CD4-positive, alpha-beta T cell (primary cell): ENCODE results near the gene SKIC8. TPM values are rescaled to one million over a fixed set of nuclear protein-coding genes. Genes with fewer than 3 reads are reported as not detected.

ENCODE experiments used
- ATAC-seq: fragments of 200-7000 bp; cut with Tn5 transposase; one replicate; pipeline ENCODE4 v1.10.0; 2022; ENCODE audit warnings: mild to moderate bottlenecking; ENCODE audit not compliant: poor library complexity
- CTCF ChIA-PET: fragments of 350-600 bp; sonication (Branson Sonifier 250); formaldehyde crosslinking; loops from one replicate; lab custom pipeline; 2021; ENCODE audit warnings: antibody characterized with exemption, inconsistent platforms; lab: Charles Lee
- POLR2A ChIA-PET: fragments of 350-600 bp; sonication (Branson Sonifier 250); formaldehyde crosslinking; loops from one replicate; lab custom pipeline; 2021; ENCODE audit warnings: antibody characterized with exemption, inconsistent platforms; lab: Charles Lee
- DNase-seq, 14 experiments: peaks; one replicate each; pipeline ENCODE4 v3.0.0-alpha.2; 2013 to 2020; ENCODE audit warnings: mixed read lengths in 2 of 14
- H3K27ac ChIP-seq, 2 donors: one replicate each; pipeline versions ENCODE4 v1.5.1 to v1.7.0; 2013; ENCODE audit warnings: low read length in 2 of 2, low read depth in 1 of 2, mild to moderate bottlenecking in 1 of 2
- H3K27me3 ChIP-seq, 2 experiments: 1 replicate in 1 of 2; 2 replicates in 1 of 2; pipeline versions ENCODE4 v1.6.1 to v1.7.0; 2013; ENCODE audit warnings: low read length in 2 of 2, control low read depth in 1 of 2, mild to moderate bottlenecking in 1 of 2, moderate library complexity in 1 of 2; ENCODE audit not compliant: insufficient read depth in 2 of 2, control insufficient read depth in 1 of 2
- H3K36me3 ChIP-seq: one replicate; pipeline ENCODE4 v1.6.1; 2013; ENCODE audit warnings: low read length, control low read depth; ENCODE audit not compliant: insufficient read depth
- H3K4me1 ChIP-seq: one replicate; pipeline ENCODE4 v1.6.1; 2013; ENCODE audit warnings: low read length, control low read depth; ENCODE audit not compliant: insufficient read depth
- H3K4me3 ChIP-seq: one replicate; pipeline ENCODE4 v1.5.1; 2013; ENCODE audit warnings: mild to moderate bottlenecking, low read length, moderate library complexity
- H3K9me3 ChIP-seq, 2 experiments: 1 replicate in 1 of 2; 2 replicates in 1 of 2; pipeline versions ENCODE4 v1.6.1 to v1.7.0; 2013; ENCODE audit warnings: low read length in 2 of 2, mild to moderate bottlenecking in 2 of 2, control low read depth in 1 of 2, moderate library complexity in 1 of 2; ENCODE audit not compliant: control insufficient read depth in 1 of 2, insufficient read depth in 1 of 2
- H3K27ac Mint-ChIP-seq: one replicate; pipeline ENCODE4 v1.8.0; 2020; ENCODE audit warnings: mixed read lengths
- H3K27me3 Mint-ChIP-seq: one replicate; pipeline ENCODE4 v1.8.0; 2021; ENCODE audit warnings: mixed read lengths
- H3K36me3 Mint-ChIP-seq: one replicate; pipeline ENCODE4 v1.8.0; 2021; ENCODE audit warnings: low read depth, mixed read lengths
- H3K4me1 Mint-ChIP-seq: one replicate; pipeline ENCODE4 v1.8.0; 2021; ENCODE audit warnings: low read depth, mixed read lengths
- H3K4me3 Mint-ChIP-seq: one replicate; pipeline ENCODE4 v1.8.0; 2020; ENCODE audit warnings: mild to moderate bottlenecking, mixed read lengths
- H3K9me3 Mint-ChIP-seq: one replicate; pipeline ENCODE4 v1.8.0; 2020; ENCODE audit warnings: mixed read lengths
- CTCF ChIP-seq: fragments of 200-600 bp; IDR thresholded peaks from one replicate; pipeline ENCODE4 v1.8.0; 2022; ENCODE audit warnings: antibody characterized with exemption, mild to moderate bottlenecking
- intact Hi-C, 2 experiments: fragments of 100-400 bp; cut with DNase I in 1 of 2; cut with micrococcal nuclease in 1 of 2; formaldehyde crosslinking; loops; one replicate each; pipeline versions ENCODE4 v1.15.1 to v1.9.0; 2023 to 2025; cut with DNase I, micrococcal nuclease
- total RNA-seq, 174 experiments: library from RNA in 2 of 174; stranded (reverse) in 2 of 174; gene quantifications; one replicate each; pipeline ENCODE4 v1.2.3 and lab custom pipeline; 2021 to 2026

SKIC8 gene
- total RNA-seq, 2 experiments from 2014 or later, result 13.3 to 16.7 TPM

- no peaks in the 10 kb centered on the region for H3K9me3 ChIP-seq
- ATAC-seq, result no peak
- no peak for DNase-seq
- ChIA-PET CTCF (interaction anchor here (0.7 to 1.1 kb wide), 2 partner anchors 8 to 333 kb away, joined by 3 read pairs; no protein-coding TSS in a partner anchor), POLR2A (no interaction called here)
- intact Hi-C loops, result loop anchor here in 1 of 2 experiments (5.0 kb wide), 1 partner anchor 111 kb away; the partner anchor contains the start of gene CIB2
- Mint-ChIP-seq H3K27ac (no peak overlapping the region), H3K9me3 (no peaks in the 10 kb centered on the region), H3K27me3 (no peaks in the 10 kb centered on the region), H3K4me3 (no peak overlapping the region), H3K36me3 (no peaks in the 10 kb centered on the region), H3K4me1 (peaks cover 4% of the 10 kb centered on the region)
- TF ChIP-seq CTCF, result no peak
- no peaks in the 10 kb centered on the region for H3K36me3 ChIP-seq
- peaks cover 5% of the 10 kb centered on the region for H3K4me1 ChIP-seq
- no peak overlapping the region for H3K4me3 ChIP-seq
- no peaks in the 10 kb centered on the region for H3K27me3 ChIP-seq
- no peak overlapping the region for H3K27ac ChIP-seq
Observed at GRCh38 chr15:78243058-78243457, 56.4 kb downstream of the SKIC8 start.

- no peaks in the 10 kb centered on the region for H3K27me3 ChIP-seq
- H3K27ac Mint-ChIP-seq, result no peak overlapping the region
- H3K36me3 ChIP-seq, result no peaks in the 10 kb centered on the region
- H3K4me1 ChIP-seq, result peaks cover 5% of the 10 kb centered on the region
- no peaks in the 10 kb centered on the region for H3K9me3 ChIP-seq
- no peak overlapping the region for H3K4me3 Mint-ChIP-seq
- no peak overlapping the region for H3K4me3 ChIP-seq
- H3K27ac ChIP-seq, result no peak overlapping the region
- POLR2A ChIA-PET, result no interaction called here
- DNase-seq (peak in 2 of 14 experiments; percentile 32 to 40), ATAC-seq (no peak)
- H3K4me1 Mint-ChIP-seq, result peaks cover 4% of the 10 kb centered on the region
- no peaks in the 10 kb centered on the region for H3K9me3 Mint-ChIP-seq
- no peaks in the 10 kb centered on the region for H3K36me3 Mint-ChIP-seq
- no peak for TF ChIP-seq CTCF
- H3K27me3 Mint-ChIP-seq, result no peaks in the 10 kb centered on the region
- CTCF ChIA-PET, result interaction anchor here (0.9 to 1.1 kb wide), 2 partner anchors 110 to 332 kb away, joined by 3 read pairs; no protein-coding TSS in a partner anchor
- intact Hi-C loops, result loop anchor here in 1 of 2 experiments (5.0 kb wide), 1 partner anchor 110 kb away; the partner anchor contains the start of gene CIB2
Observed at GRCh38 chr15:78242128-78242527, 57.3 kb downstream of the SKIC8 start.

GRCh38 chr15:78241017-78241416 lies 58.4 kb downstream of the SKIC8 start:
- no peaks in the 10 kb centered on the region for H3K9me3 ChIP-seq
- Mint-ChIP-seq H3K9me3 (no peaks in the 10 kb centered on the region), H3K4me1 (peaks cover 4% of the 10 kb centered on the region), H3K27me3 (no peaks in the 10 kb centered on the region), H3K4me3 (no peak overlapping the region), H3K27ac (no peak overlapping the region), H3K36me3 (no peaks in the 10 kb centered on the region)
- ChIA-PET CTCF (interaction anchor here (0.7 to 3.1 kb wide), 10 partner anchors 9 to 330 kb away, joined by 3 to 27 read pairs (median 4); no protein-coding TSS in a partner anchor), POLR2A (no interaction called here)
- peak; percentile 92 for ATAC-seq
- no peak overlapping the region for H3K27ac ChIP-seq
- peak; percentile 67 to 89 (median 80) for DNase-seq
- H3K36me3 ChIP-seq, result no peaks in the 10 kb centered on the region
- intact Hi-C loops, result loop anchor here (1.0 to 5.0 kb wide), 8 partner anchors 46 to 330 kb away; partner anchors contain the start of gene CIB2 (in 1 of the 2)
- peaks cover 5% of the 10 kb centered on the region for H3K4me1 ChIP-seq
- no peaks in the 10 kb centered on the region for H3K27me3 ChIP-seq
- TF ChIP-seq CTCF, result peak; percentile 74
- no peak overlapping the region for H3K4me3 ChIP-seq
